ENCODE results near the gene GPR39. TPM values are rescaled to one million over a fixed set of nuclear protein-coding genes. Genes with fewer than 3 reads are reported as not detected.

The GPR39 gene
- total RNA-seq, 2 experiments from 2014 or later = not detected

- intact Hi-C loops (cut with micrococcal nuclease) = no loop called here
Measured at GRCh38 chr2:132442278-132442677, 25.7 kb downstream of the GPR39 start.

GRCh38 chr2:132443106-132443505 lies 26.5 kb downstream of the GPR39 start:
- H3K9me3 Mint-ChIP-seq = no peaks in the 10 kb centered on the region
- no peak for ATAC-seq
- ChIA-PET POLR2A (no interaction called here), CTCF (no interaction called here)
- H3K27ac Mint-ChIP-seq = no peak overlapping the region
- H3K36me3 Mint-ChIP-seq (ENCODE audit: low read depth) = no peaks in the 10 kb centered on the region
- intact Hi-C loops (cut with micrococcal nuclease) = no loop called here
- TF ChIP-seq CTCF (IDR thresholded peaks at IDR 0.05) = no peak
- peaks cover 2% of the 10 kb centered on the region for H3K4me1 Mint-ChIP-seq (ENCODE audit: low read depth)
- DNase-seq = no peak
- no peaks in the 10 kb centered on the region for H3K27me3 Mint-ChIP-seq
- no peak overlapping the region for H3K4me3 Mint-ChIP-seq

More at GRCh38 chr2:132442278-132442677, 25.7 kb downstream of the GPR39 start:
- TF ChIP-seq CTCF (IDR thresholded peaks at IDR 0.05) = no peak
- ChIA-PET CTCF (no interaction called here), POLR2A (no interaction called here)
- H3K4me3 Mint-ChIP-seq = no peak overlapping the region
- H3K9me3 Mint-ChIP-seq = no peaks in the 10 kb centered on the region
- H3K36me3 Mint-ChIP-seq (ENCODE audit: low read depth) = no peaks in the 10 kb centered on the region
- ATAC-seq (no peak), DNase-seq (no peak)
- H3K27ac Mint-ChIP-seq = no peak overlapping the region
- peaks cover 2% of the 10 kb centered on the region for H3K4me1 Mint-ChIP-seq (ENCODE audit: low read depth)
- no peaks in the 10 kb centered on the region for H3K27me3 Mint-ChIP-seq

- DNase-seq (no peak), ATAC-seq (no peak)
- TF ChIP-seq CTCF (IDR thresholded peaks at IDR 0.05) = no peak
- POLR2A ChIA-PET = no interaction called here
- Mint-ChIP-seq H3K4me3 (no peak overlapping the region), H3K27ac (no peak overlapping the region), H3K9me3 (peaks cover 2% of the 10 kb centered on the region), H3K27me3 (no peaks in the 10 kb centered on the region), H3K4me1 (ENCODE audit: low read depth) (no peaks in the 10 kb centered on the region), H3K36me3 (ENCODE audit: low read depth) (no peaks in the 10 kb centered on the region)
- CTCF ChIA-PET = no interaction called here
- intact Hi-C loops (cut with micrococcal nuclease) = no loop called here
Measured at GRCh38 chr2:132446444-132446843, 29.8 kb downstream of the GPR39 start.

- TF ChIP-seq CTCF (IDR thresholded peaks at IDR 0.05) = no peak
- no peak overlapping the region for H3K27ac Mint-ChIP-seq
- ChIA-PET POLR2A (no interaction called here), CTCF (no interaction called here)
- no peaks in the 10 kb centered on the region for H3K27me3 Mint-ChIP-seq
- peaks cover 8% of the 10 kb centered on the region for H3K9me3 Mint-ChIP-seq
- no peak for ATAC-seq
- no peaks in the 10 kb centered on the region for H3K36me3 Mint-ChIP-seq (ENCODE audit: low read depth)
- H3K4me1 Mint-ChIP-seq (ENCODE audit: low read depth) = no peaks in the 10 kb centered on the region
- H3K4me3 Mint-ChIP-seq = no peak overlapping the region
- intact Hi-C loops (cut with micrococcal nuclease) = no loop called here
- no peak for DNase-seq
Measured at GRCh38 chr2:132448331-132448730, 31.7 kb downstream of the GPR39 start.

- H3K27ac Mint-ChIP-seq = no peak overlapping the region
- no peak for TF ChIP-seq CTCF (IDR thresholded peaks at IDR 0.05)
- H3K4me3 Mint-ChIP-seq = no peak overlapping the region
- H3K4me1 Mint-ChIP-seq (ENCODE audit: low read depth) = no peaks in the 10 kb centered on the region
- ATAC-seq (no peak), DNase-seq (peak; percentile 9)
- H3K9me3 Mint-ChIP-seq = peaks cover 8% of the 10 kb centered on the region
- POLR2A ChIA-PET = no interaction called here
- CTCF ChIA-PET = no interaction called here
- no peaks in the 10 kb centered on the region for H3K27me3 Mint-ChIP-seq
- no peaks in the 10 kb centered on the region for H3K36me3 Mint-ChIP-seq (ENCODE audit: low read depth)
- intact Hi-C loops (cut with micrococcal nuclease) = no loop called here
Measured at GRCh38 chr2:132448771-132449170, 32.2 kb downstream of the GPR39 start.
